H1 (cell line): Measurements from ENCODE around the gene RHOBTB3. TPM values are rescaled to one million over a fixed set of nuclear protein-coding genes. Genes with fewer than 3 reads are reported as not detected.

Source experiments
- CTCF ChIA-PET: fragments of 300-600 bp; sonication (Branson Sonifier 250); formaldehyde crosslinking; loops from one replicate; lab custom pipeline; 2021; ENCODE audit not compliant: partially characterized antibody; lab: Charles Lee
- POLR2A ChIA-PET: fragments of 300-600 bp; sonication (Branson Sonifier 250); formaldehyde crosslinking; loops from one replicate; lab custom pipeline; 2021; ENCODE audit warnings: inconsistent platforms; ENCODE audit not compliant: partially characterized antibody; lab: Charles Lee
- DNase-seq, 2 experiments: peaks; one replicate each; pipeline versions ENCODE4 v3.0.0 to v3.0.0-alpha.2; 2010 to 2022; ENCODE audit warnings: low spot score in 2 of 2, low read depth in 1 of 2, mixed read lengths in 1 of 2
- FAIRE-seq: peaks from 2 replicates; lab custom pipeline; 2011; peaks lifted over from hg19 to GRCh38; lab: Jason Lieb, UNC
- H2AFZ ChIP-seq: 2 replicates; pipeline ENCODE4 v1.8.1; 2012; ENCODE audit warnings: low read length, inconsistent platforms
- H2AK5ac ChIP-seq: 2 replicates; pipeline ENCODE4 v1.6.1; 2013; ENCODE audit warnings: low read depth, low read length
- H2BK120ac ChIP-seq: replicated peaks from 2 replicates; pipeline ENCODE3; 2013; ENCODE audit warnings: low read depth, low read length, inconsistent platforms
- H2BK12ac ChIP-seq: 2 replicates; pipeline ENCODE4 v1.6.1; 2013; ENCODE audit warnings: low read depth, low read length
- H2BK15ac ChIP-seq: 2 replicates; pipeline ENCODE4 v1.6.1; 2013; ENCODE audit warnings: low read length
- H2BK20ac ChIP-seq: 2 replicates; pipeline ENCODE4 v1.6.1; 2013; ENCODE audit warnings: low read length
- H2BK5ac ChIP-seq: 2 replicates; pipeline ENCODE4 v1.6.1; 2013; ENCODE audit warnings: low read depth, low read length
- H3K14ac ChIP-seq: 2 replicates; pipeline ENCODE4 v1.6.1; 2013; ENCODE audit warnings: inconsistent platforms; ENCODE audit not compliant: insufficient read length
- H3K18ac ChIP-seq: 2 replicates; pipeline ENCODE4 v1.6.1; 2013; ENCODE audit warnings: low read length; ENCODE audit errors: extremely low read depth
- H3K23ac ChIP-seq: 2 replicates; pipeline ENCODE4 v1.6.1; 2013; ENCODE audit warnings: inconsistent platforms; ENCODE audit not compliant: insufficient read length
- H3K23me2 ChIP-seq: 2 replicates; pipeline ENCODE4 v1.6.1; 2013; ENCODE audit warnings: low read depth, low read length
- H3K27ac ChIP-seq: 2 replicates; pipeline ENCODE4 v1.6.1; 2011; ENCODE audit warnings: low read depth, low read length, inconsistent platforms
- H3K27me3 ChIP-seq, 4 experiments: replicated peaks in 1 of 4; 1 replicate in 1 of 4; 2 replicates in 3 of 4; pipeline versions ENCODE4 v1.6.1 to v1.8.1; 2011 to 2013; ENCODE audit warnings: low read length in 3 of 4, mild to moderate bottlenecking in 3 of 4, inconsistent platforms in 2 of 4, mixed read lengths in 2 of 4, moderate library complexity in 1 of 4; ENCODE audit not compliant: control insufficient read depth in 3 of 4, insufficient read depth in 3 of 4; ENCODE audit errors: extremely low read depth in 1 of 4
- H3K36me3 ChIP-seq, 4 experiments: 2 replicates each; pipeline versions ENCODE4 v1.6.1 to v1.8.1; 2011 to 2013; ENCODE audit warnings: mild to moderate bottlenecking in 4 of 4, low read length in 3 of 4, moderate library complexity in 2 of 4, control low read depth in 1 of 4, inconsistent platforms in 1 of 4; ENCODE audit not compliant: insufficient read depth in 4 of 4, control insufficient read depth in 2 of 4
- H3K4ac ChIP-seq: replicated peaks from 2 replicates; pipeline ENCODE3; 2013; ENCODE audit warnings: low read length, low read depth, mixed read lengths, inconsistent platforms; ENCODE audit not compliant: insufficient read length
- H3K4me1 ChIP-seq, 4 experiments: replicated peaks in 1 of 4; 1 replicate in 1 of 4; 2 replicates in 3 of 4; pipeline versions ENCODE4 v1.6.1 to v1.8.1; 2011 to 2013; ENCODE audit warnings: low read length in 3 of 4, inconsistent platforms in 2 of 4, mixed read lengths in 1 of 4; ENCODE audit not compliant: insufficient read depth in 4 of 4, control insufficient read depth in 3 of 4
- H3K4me2 ChIP-seq, 2 experiments: 2 replicates each; pipeline versions ENCODE4 v1.6.1 to v1.8.1; 2011 to 2013; ENCODE audit warnings: low read depth in 2 of 2, low read length in 2 of 2, control low read depth in 1 of 2, inconsistent platforms in 1 of 2, mild to moderate bottlenecking in 1 of 2; ENCODE audit not compliant: insufficient read depth in 1 of 2
- H3K4me3 ChIP-seq, 4 experiments: fragments of 200-600, 300-600 bp in 1 of 4; sonication (generic), shearing (Covaris generic), sonication (Bioruptor Twin) in 1 of 4; 2 replicates each; pipeline versions ENCODE4 v1.5.1 to v1.8.1; 2011 to 2016; ENCODE audit warnings: low read length in 4 of 4, low read depth in 3 of 4, control low read depth in 2 of 4, inconsistent platforms in 2 of 4, mild to moderate bottlenecking in 2 of 4, mixed read lengths in 1 of 4, moderate library complexity in 1 of 4; ENCODE audit not compliant: insufficient read depth in 2 of 4; ENCODE audit errors: extremely low read depth in 1 of 4
- H3K56ac ChIP-seq: replicated peaks from 2 replicates; pipeline ENCODE3; 2013; ENCODE audit warnings: low read depth, mild to moderate bottlenecking, mixed read lengths, low read length, inconsistent platforms; ENCODE audit not compliant: insufficient read length
- H3K79me1 ChIP-seq: 2 replicates; pipeline ENCODE4 v1.6.1; 2013; ENCODE audit warnings: low read depth, low read length, control low read depth
- H3K79me2 ChIP-seq, 2 experiments: 2 replicates each; pipeline versions ENCODE4 v1.6.1 to v1.8.1; 2012 to 2013; ENCODE audit warnings: low read length in 2 of 2, mild to moderate bottlenecking in 2 of 2, inconsistent platforms in 1 of 2; ENCODE audit not compliant: insufficient read depth in 2 of 2, control insufficient read depth in 1 of 2
- H3K9ac ChIP-seq, 4 experiments: replicated peaks in 1 of 4; 1 replicate in 1 of 4; 2 replicates in 3 of 4; pipeline versions ENCODE4 v1.6.1 to v1.8.1; 2011 to 2013; ENCODE audit warnings: low read depth in 3 of 4, low read length in 3 of 4, control low read depth in 2 of 4, mild to moderate bottlenecking in 2 of 4, moderate library complexity in 2 of 4, inconsistent platforms in 1 of 4; ENCODE audit errors: extremely low read depth in 1 of 4
- H3K9me3 ChIP-seq, 2 experiments: 2 replicates each; pipeline versions ENCODE4 v1.6.1 to v1.8.1; 2012 to 2013; ENCODE audit warnings: mild to moderate bottlenecking in 2 of 2, moderate library complexity in 2 of 2, control low read depth in 1 of 2, inconsistent platforms in 1 of 2, low read depth in 1 of 2, low read length in 1 of 2, mixed read lengths in 1 of 2; ENCODE audit not compliant: insufficient read depth in 2 of 2
- H4K20me1 ChIP-seq, 2 experiments: replicated peaks in 1 of 2; 2 replicates each; pipeline versions ENCODE3 to v1.8.1; 2011 to 2013; ENCODE audit warnings: inconsistent platforms in 2 of 2, low read length in 2 of 2, mild to moderate bottlenecking in 1 of 2; ENCODE audit not compliant: insufficient read depth in 2 of 2, control insufficient read depth in 1 of 2
- H4K5ac ChIP-seq: 2 replicates; pipeline ENCODE4 v1.6.1; 2013; ENCODE audit warnings: low read length, low read depth, mixed read lengths, inconsistent platforms; ENCODE audit not compliant: insufficient read length
- H4K8ac ChIP-seq: 2 replicates; pipeline ENCODE4 v1.8.0; 2013; ENCODE audit warnings: mild to moderate bottlenecking, moderate library complexity, low read length, inconsistent platforms; ENCODE audit not compliant: insufficient read depth; ENCODE audit errors: extremely low read depth
- H4K91ac ChIP-seq: replicated peaks from 2 replicates; pipeline ENCODE3; 2013; ENCODE audit warnings: low read length, mixed read lengths, inconsistent platforms; ENCODE audit not compliant: insufficient read length
- CBX5 ChIP-seq: fragments of 300-800, 300-1000 bp; sonication (generic); IDR thresholded peaks from 2 replicates; pipeline ENCODE4 v1.7.1; 2016; ENCODE audit warnings: antibody characterized with exemption, low read length, low read depth
- CEBPB ChIP-seq: IDR thresholded peaks from 2 replicates; pipeline ENCODE4 v1.6.1; 2012; ENCODE audit warnings: low read depth, low read length
- HDAC6 ChIP-seq: IDR thresholded peaks from one replicate; pipeline ENCODE4 v1.7.1; 2012; ENCODE audit warnings: low read depth, mild to moderate bottlenecking, inconsistent platforms, low read length, moderate library complexity
- KDM1A ChIP-seq: fragments of 200-600, 300-600 bp; sonication (generic); IDR thresholded peaks from 2 replicates; pipeline ENCODE4 v1.7.1; 2016; ENCODE audit warnings: mild to moderate bottlenecking, low read length, borderline replicate concordance
- NANOG ChIP-seq: IDR thresholded peaks from 2 replicates; pipeline ENCODE4 v1.6.1; 2011; ENCODE audit warnings: low read length, low read depth, mild to moderate bottlenecking, inconsistent platforms; ENCODE audit not compliant: insufficient read depth, poor library complexity, severe bottlenecking
- POLR2A ChIP-seq, 2 experiments: IDR thresholded peaks; 1 replicate in 1 of 2; 2 replicates in 1 of 2; pipeline ENCODE4 v1.6.1; 2011; ENCODE audit warnings: low read depth in 2 of 2, low read length in 2 of 2, mild to moderate bottlenecking in 2 of 2; ENCODE audit errors: control extremely low read depth in 1 of 2
- RXRA ChIP-seq: IDR thresholded peaks from 2 replicates; pipeline ENCODE4 v1.6.1; 2011; ENCODE audit warnings: low read depth, mild to moderate bottlenecking, low read length, moderate library complexity; ENCODE audit not compliant: insufficient read depth
- SIN3A ChIP-seq, 2 experiments: IDR thresholded peaks in 1 of 2; conservative IDR thresholded peaks in 1 of 2; 2 replicates each; pipeline ENCODE4 v1.6.1; 2011 to 2012; ENCODE audit warnings: low read length in 2 of 2, improper control_type of control experiment in 1 of 2, low read depth in 1 of 2, mild to moderate bottlenecking in 1 of 2
- SIX5 ChIP-seq: IDR thresholded peaks from 2 replicates; pipeline ENCODE4 v1.6.1; 2011; ENCODE audit warnings: mild to moderate bottlenecking, low read depth, low read length
- SP1 ChIP-seq: IDR thresholded peaks from 2 replicates; pipeline ENCODE4 v1.6.1; 2011; ENCODE audit warnings: low read depth, low read length
- TBP ChIP-seq: IDR thresholded peaks from 2 replicates; pipeline ENCODE4 v1.6.1; 2011; ENCODE audit warnings: low read depth, low read length, improper control_type of control experiment
- YY1 ChIP-seq: IDR thresholded peaks from 2 replicates; pipeline ENCODE4 v1.6.1; 2011; ENCODE audit warnings: low read depth, mild to moderate bottlenecking, low read length
- WGBS, 2 experiments: shearing (Covaris generic) in 1 of 2; methylation state at CpG; one replicate each; pipeline versions ENCODE4 v1.1.6 to v1.1.7; 2013 to 2015; ENCODE audit warnings: low lambda C conversion rate in 2 of 2, mixed read lengths in 2 of 2, inconsistent platforms in 1 of 2, low coverage in 1 of 2, missing lambda C conversion rate in 1 of 2; ENCODE audit not compliant: insufficient replicate concordance in 2 of 2, insufficient coverage in 1 of 2, insufficient read length in 1 of 2; ENCODE audit errors: extremely low coverage in 1 of 2, missing lambda C conversion rate in 1 of 2; 5-methylcytosine and 5-hydroxymethylcytosine counted together
- polyA plus RNA-seq, 7 experiments: library from polyadenylated mRNA; depleted of rRNA in 3 of 7; stranded (reverse) in 5 of 7; unstranded in 2 of 7; fragments of >200 nt in 5 of 7; fragments of 200-250 nt in 2 of 7; gene quantifications; 1 replicate in 5 of 7; 2 replicates in 1 of 7; 4 replicates in 1 of 7; pipeline versions ENCODE4 v1.2.1 to v1.2.3, GENCODE V29; 2011 to 2013; ENCODE audit warnings: missing spikeins in 2 of 7, mixed read lengths in 2 of 7
- total RNA-seq: library from RNA; stranded (reverse); fragmentation: NEBNext Ultra II Directional; extraction: Animal tissue kit (Norgen Biotek cat#: 25700); gene quantifications from 2 replicates; pipeline ENCODE4 v1.2.1, GENCODE V29; 2021
- TF ChIP-seq, protein P1 (sequence below): IDR thresholded peaks from 2 replicates; pipeline ENCODE4 v1.6.1; 2011; ENCODE audit warnings: low read length, improper control_type of control experiment
- TF ChIP-seq, protein P2 (sequence below): IDR thresholded peaks from 2 replicates; pipeline ENCODE4 v1.6.1; 2012; ENCODE audit warnings: inconsistent platforms

RHOBTB3 gene
- total and polyA plus RNA-seq, 2 of the 8 experiments (the other 6 are each of a cell fraction or from before 2014, with no cell fraction given): 8.2 to 17.5 TPM

DNA sequence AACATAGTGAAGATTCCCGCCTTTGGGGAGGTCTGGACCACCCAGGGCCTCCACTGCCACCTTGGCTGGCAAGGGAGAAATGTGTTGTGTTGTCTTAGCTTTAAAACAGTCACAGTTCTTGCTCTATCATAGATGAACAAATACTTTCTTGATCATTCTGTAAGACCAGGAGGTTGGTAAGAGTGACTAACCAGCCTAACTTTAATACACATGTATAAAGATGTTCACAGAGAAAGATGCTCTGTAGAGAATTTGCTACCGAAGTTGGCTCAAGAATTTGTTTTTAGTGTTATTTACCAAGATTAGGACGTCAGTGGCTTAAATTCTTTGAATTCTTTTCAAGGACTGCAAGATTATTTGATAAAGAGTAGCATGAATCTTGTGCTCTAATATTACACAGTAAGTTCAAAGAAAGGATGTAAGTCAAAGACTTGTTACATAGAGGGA is 63.0 kb downstream of the RHOBTB3 start:
- no peak overlapping the region for H2BK15ac ChIP-seq
- no peaks in the 10 kb centered on the region for H3K4me1 ChIP-seq
- FAIRE-seq (no peak), DNase-seq (no peak)
- no peak overlapping the region for H2BK5ac ChIP-seq
- H3K23me2 ChIP-seq: no peaks in the 10 kb centered on the region
- no peak overlapping the region for H3K27ac ChIP-seq
- no peak overlapping the region for H2BK12ac ChIP-seq
- H4K91ac ChIP-seq: no peak overlapping the region
- no peaks in the 10 kb centered on the region for H3K79me1 ChIP-seq
- H4K8ac ChIP-seq: no peak overlapping the region
- no peak overlapping the region for H2BK120ac ChIP-seq
- no peak overlapping the region for H3K4me2 ChIP-seq
- H2AK5ac ChIP-seq: no peak overlapping the region
- H4K5ac ChIP-seq: no peak overlapping the region
- H3K18ac ChIP-seq: no peak overlapping the region
- H3K9me3 ChIP-seq: no peaks in the 10 kb centered on the region
- H3K9ac ChIP-seq: no peak overlapping the region
- H3K27me3 ChIP-seq: no peaks in the 10 kb centered on the region
- peaks cover 0 to 2% of the 10 kb centered on the region in 2 experiments for H4K20me1 ChIP-seq
- no peak overlapping the region for H3K56ac ChIP-seq
- no peak overlapping the region for H2AFZ ChIP-seq
- H3K23ac ChIP-seq: no peak overlapping the region
- no peak overlapping the region for H3K14ac ChIP-seq
- no peak overlapping the region for H2BK20ac ChIP-seq
- no peak overlapping the region for H3K4me3 ChIP-seq
- WGBS, 2 experiments: 89% methylated on average over 3 of the region's 3 CpGs; no CpG with 5 or more reads in 1 of the 2 experiments
- no peak overlapping the region for H3K4ac ChIP-seq
- CTCF ChIA-PET: no interaction called here
- no peaks in the 10 kb centered on the region for H3K36me3 ChIP-seq
- H3K79me2 ChIP-seq: no peaks in the 10 kb centered on the region
- POLR2A ChIA-PET: no interaction called here
- TF ChIP-seq YY1 (no peak), NANOG (no peak), SIN3A (conservative IDR thresholded peaks at IDR 0.05 in 1 of 2, IDR thresholded peaks at IDR 0.05 in 1 of 2; ENCODE audit: low read depth in 1 of 2, low read length in 2 of 2) (no peak), SIX5 (no peak), RXRA (no peak), HDAC6 (no peak), KDM1A (no peak), POLR2A (IDR thresholded peaks at IDR 0.05; ENCODE audit: control extremely low read depth in 1 of 2, low read depth in 2 of 2, low read length in 2 of 2) (no peak), SP1 (no peak), TBP (no peak), CBX5 (no peak), CEBPB (no peak)
- TF ChIP-seq, protein P1, sequence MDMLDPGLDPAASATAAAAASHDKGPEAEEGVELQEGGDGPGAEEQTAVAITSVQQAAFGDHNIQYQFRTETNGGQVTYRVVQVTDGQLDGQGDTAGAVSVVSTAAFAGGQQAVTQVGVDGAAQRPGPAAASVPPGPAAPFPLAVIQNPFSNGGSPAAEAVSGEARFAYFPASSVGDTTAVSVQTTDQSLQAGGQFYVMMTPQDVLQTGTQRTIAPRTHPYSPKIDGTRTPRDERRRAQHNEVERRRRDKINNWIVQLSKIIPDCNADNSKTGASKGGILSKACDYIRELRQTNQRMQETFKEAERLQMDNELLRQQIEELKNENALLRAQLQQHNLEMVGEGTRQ: no peak
- TF ChIP-seq, protein P2, sequence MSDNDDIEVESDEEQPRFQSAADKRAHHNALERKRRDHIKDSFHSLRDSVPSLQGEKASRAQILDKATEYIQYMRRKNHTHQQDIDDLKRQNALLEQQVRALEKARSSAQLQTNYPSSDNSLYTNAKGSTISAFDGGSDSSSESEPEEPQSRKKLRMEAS: no peak
